ENCODE data around the gene RNF115. TPM values are rescaled to one million over a fixed set of nuclear protein-coding genes. Genes with fewer than 3 reads are reported as not detected.

RNF115 gene
- total and polyA plus RNA-seq, 2 donors (not counting 3 experiments of a cell fraction or from before 2014, with no cell fraction given), result 7.6 to 17.3 TPM

- CTCF ChIA-PET, result no interaction called here
- H3K27me3 ChIP-seq (ENCODE audit: control insufficient read depth in 2 of 2, insufficient read depth in 2 of 2, low read length in 2 of 2), result no peaks in the 10 kb centered on the region
- no peaks in the 10 kb centered on the region for H3K9me1 ChIP-seq (replicated peaks; ENCODE audit: control insufficient read depth, extremely low read depth, insufficient read depth, low read length)
- H2AFZ ChIP-seq (ENCODE audit: low read depth, low read length), result no peak overlapping the region
- no TSS peak for BruUV-seq (replicated peaks)
- no peaks in the 10 kb centered on the region for H3K9me3 ChIP-seq (replicated peaks; ENCODE audit: control insufficient read depth, insufficient read depth, low read length)
- no peak overlapping the region for H3K4me3 ChIP-seq (replicated peaks in 1 of 3; ENCODE audit: insufficient read depth in 1 of 3, low read depth in 1 of 3, low read length in 3 of 3)
- no peak overlapping the region for H3K9ac ChIP-seq (replicated peaks; ENCODE audit: extremely low read depth, insufficient read depth, low read length)
- POLR2A ChIA-PET, result no interaction called here
- no peaks in the 10 kb centered on the region for H3K79me2 ChIP-seq (ENCODE audit: control insufficient read depth, insufficient read depth, low read length)
- TF ChIP-seq JUN (IDR thresholded peaks at IDR 0.05; ENCODE audit: borderline replicate concordance, insufficient read depth, insufficient read length, low read depth) (no peak), MYC (IDR thresholded peaks at IDR 0.05; ENCODE audit: low read depth, low read length) (no peak), FOS (IDR thresholded peaks at IDR 0.05; ENCODE audit: borderline replicate concordance, insufficient read depth, low read length) (no peak), GATA2 (IDR thresholded peaks at IDR 0.05; ENCODE audit: insufficient read depth, insufficient read length, low read depth, low read length) (no peak), EZH2 (IDR thresholded peaks at IDR 0.05; ENCODE audit: borderline replicate concordance, low read depth, low read length, severe bottlenecking) (no peak), POLR2AphosphoS5 (IDR thresholded peaks at IDR 0.05; ENCODE audit: insufficient read depth, low read depth, low read length) (no peak), POLR2A (IDR thresholded peaks at IDR 0.05; ENCODE audit: low read depth, low read length) (no peak)
- TF ChIP-seq, protein P1, sequence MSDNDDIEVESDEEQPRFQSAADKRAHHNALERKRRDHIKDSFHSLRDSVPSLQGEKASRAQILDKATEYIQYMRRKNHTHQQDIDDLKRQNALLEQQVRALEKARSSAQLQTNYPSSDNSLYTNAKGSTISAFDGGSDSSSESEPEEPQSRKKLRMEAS (IDR thresholded peaks at IDR 0.05; ENCODE audit: insufficient read depth, insufficient read length), result no peak
- TF ChIP-seq, protein P2, sequence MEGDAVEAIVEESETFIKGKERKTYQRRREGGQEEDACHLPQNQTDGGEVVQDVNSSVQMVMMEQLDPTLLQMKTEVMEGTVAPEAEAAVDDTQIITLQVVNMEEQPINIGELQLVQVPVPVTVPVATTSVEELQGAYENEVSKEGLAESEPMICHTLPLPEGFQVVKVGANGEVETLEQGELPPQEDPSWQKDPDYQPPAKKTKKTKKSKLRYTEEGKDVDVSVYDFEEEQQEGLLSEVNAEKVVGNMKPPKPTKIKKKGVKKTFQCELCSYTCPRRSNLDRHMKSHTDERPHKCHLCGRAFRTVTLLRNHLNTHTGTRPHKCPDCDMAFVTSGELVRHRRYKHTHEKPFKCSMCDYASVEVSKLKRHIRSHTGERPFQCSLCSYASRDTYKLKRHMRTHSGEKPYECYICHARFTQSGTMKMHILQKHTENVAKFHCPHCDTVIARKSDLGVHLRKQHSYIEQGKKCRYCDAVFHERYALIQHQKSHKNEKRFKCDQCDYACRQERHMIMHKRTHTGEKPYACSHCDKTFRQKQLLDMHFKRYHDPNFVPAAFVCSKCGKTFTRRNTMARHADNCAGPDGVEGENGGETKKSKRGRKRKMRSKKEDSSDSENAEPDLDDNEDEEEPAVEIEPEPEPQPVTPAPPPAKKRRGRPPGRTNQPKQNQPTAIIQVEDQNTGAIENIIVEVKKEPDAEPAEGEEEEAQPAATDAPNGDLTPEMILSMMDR (IDR thresholded peaks at IDR 0.05; ENCODE audit: extremely low read depth in 1 of 2, insufficient read depth in 1 of 2, low read depth in 1 of 2, low read length in 2 of 2), result no peak
- H3K36me3 ChIP-seq (ENCODE audit: control insufficient read depth in 2 of 2, extremely low read depth in 1 of 2, insufficient read depth in 2 of 2, low read length in 2 of 2), result peaks cover 0 to 3% of the 10 kb centered on the region in 2 experiments
- intact Hi-C loops (cut with micrococcal nuclease), result no loop called here
- H4K20me1 ChIP-seq (replicated peaks; ENCODE audit: control insufficient read depth, extremely low read depth, insufficient read depth, low read length), result no peaks in the 10 kb centered on the region
- FAIRE-seq (no peak), DNase-seq (ENCODE audit: low read depth, low spot score) (no peak)
- H3K27ac ChIP-seq (ENCODE audit: insufficient read depth, low read depth, low read length), result no peak overlapping the region
- dilution Hi-C loops (cut with MboI; ENCODE audit: extremely low pct_ligation_motif_present, low sequenced_read_pairs), result no loop called here
- no peak overlapping the region for H3K4me2 ChIP-seq (ENCODE audit: insufficient read depth, low read length)
- H3K4me1 ChIP-seq (ENCODE audit: control insufficient read depth, extremely low read depth, insufficient read depth, low read length), result peaks cover 3% of the 10 kb centered on the region
Observed at GRCh38 chr1:145730900-145731299, 93.0 kb downstream of the RNF115 start.
